Type B pancreatic cell (in vitro differentiated cells): ENCODE measurements around the gene MICAL2. TPM values are rescaled to one million over a fixed set of nuclear protein-coding genes. Genes with fewer than 3 reads are reported as not detected.

Source experiments
- DNase-seq: peaks from one replicate; pipeline ENCODE4 v3.0.0; 2021; ENCODE audit warnings: mixed read lengths; ENCODE audit not compliant: unreplicated experiment; ENCODE audit errors: extremely low spot score
- H3K27ac Mint-ChIP-seq: 2 replicates; pipeline ENCODE4 v1.8.0; 2021; ENCODE audit warnings: mild to moderate bottlenecking, mixed read lengths
- H3K27me3 Mint-ChIP-seq: 2 replicates; pipeline ENCODE4 v1.8.0; 2021; ENCODE audit warnings: mixed read lengths
- H3K36me3 Mint-ChIP-seq: 2 replicates; pipeline ENCODE4 v1.8.0; 2021; ENCODE audit warnings: mixed read lengths
- H3K4me1 Mint-ChIP-seq: one replicate; pipeline ENCODE4 v1.8.0; 2021; ENCODE audit warnings: mixed read lengths; ENCODE audit not compliant: unreplicated experiment
- H3K4me3 Mint-ChIP-seq: 2 replicates; pipeline ENCODE4 v1.8.0; 2021; ENCODE audit warnings: mild to moderate bottlenecking, mixed read lengths
- H3K9me3 Mint-ChIP-seq: 2 replicates; pipeline ENCODE4 v1.8.0; 2021; ENCODE audit warnings: mixed read lengths
- total RNA-seq: library from RNA; stranded (reverse); gene quantifications from 2 replicates; pipeline ENCODE4 v1.2.1, GENCODE V29; 2021; ENCODE audit warnings: low replicate concordance
- TF ChIP-seq, protein P1 (sequence below): fragments of 200-600 bp; sonication (generic); conservative IDR thresholded peaks from 2 replicates; pipeline ENCODE4 v1.5.0; 2021; ENCODE audit warnings: antibody characterized with exemption, mild to moderate bottlenecking

The MICAL2 gene
- total RNA-seq, 1 donor from 2014 or later: 38.0 TPM

DNA sequence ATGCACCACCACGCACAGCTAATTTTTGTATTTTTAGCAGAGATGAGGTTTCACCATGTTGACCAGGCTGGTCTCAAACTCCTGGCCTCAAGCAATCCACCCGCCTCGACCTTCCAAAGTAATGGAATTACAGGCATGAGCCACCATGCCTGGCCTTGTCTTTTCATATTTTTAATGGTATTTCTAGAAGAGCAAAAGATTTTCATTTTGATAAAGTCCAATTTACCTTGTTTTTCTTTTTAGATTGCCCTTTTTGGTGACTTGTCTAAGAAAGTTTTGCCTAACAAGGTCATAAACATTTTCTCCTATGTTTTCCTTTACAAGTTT is 45.5 kb upstream of the MICAL2 start:
- no peaks in the 10 kb centered on the region for H3K36me3 Mint-ChIP-seq

DNA sequence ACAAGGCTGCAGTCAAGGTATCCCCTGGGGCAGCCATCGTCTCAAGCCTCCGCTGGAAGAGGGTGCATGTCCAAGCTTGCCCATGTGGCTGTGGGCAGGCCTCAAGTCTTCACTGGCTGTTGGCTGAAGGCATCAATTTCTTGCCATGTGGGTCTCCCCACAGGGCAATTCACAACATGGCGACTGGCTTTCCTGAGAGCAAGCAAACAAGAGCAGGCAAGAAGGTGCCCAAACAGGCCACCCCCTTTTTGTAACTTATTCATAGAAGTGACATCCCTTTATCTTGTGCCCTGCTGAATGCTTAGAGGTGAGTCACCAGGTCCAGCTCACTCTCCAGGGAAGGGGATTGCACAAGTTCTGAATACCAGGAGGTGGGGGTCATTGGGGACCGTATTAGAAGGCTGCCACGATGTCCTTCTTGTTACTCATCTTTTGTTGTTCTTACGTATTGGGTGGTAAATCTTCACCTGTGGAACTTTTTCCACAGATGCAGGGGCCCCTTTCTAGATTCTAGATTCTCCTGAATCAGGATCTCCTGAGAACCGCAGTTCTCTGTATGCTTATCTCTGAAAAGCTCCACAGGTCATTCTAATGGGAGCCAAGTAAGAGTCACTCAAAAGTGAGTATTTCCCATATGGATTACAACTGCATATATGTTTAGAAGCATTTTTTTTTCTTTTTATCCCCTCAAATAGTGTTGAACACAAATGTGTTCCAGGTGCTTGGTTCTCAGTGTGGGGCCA is 44.2 kb upstream of the MICAL2 start:
- peak overlapping the region; percentile 53 for H3K4me3 Mint-ChIP-seq
- H3K9me3 Mint-ChIP-seq: peaks cover 8% of the 10 kb centered on the region
- DNase-seq: no peak
- TF ChIP-seq, protein P1, sequence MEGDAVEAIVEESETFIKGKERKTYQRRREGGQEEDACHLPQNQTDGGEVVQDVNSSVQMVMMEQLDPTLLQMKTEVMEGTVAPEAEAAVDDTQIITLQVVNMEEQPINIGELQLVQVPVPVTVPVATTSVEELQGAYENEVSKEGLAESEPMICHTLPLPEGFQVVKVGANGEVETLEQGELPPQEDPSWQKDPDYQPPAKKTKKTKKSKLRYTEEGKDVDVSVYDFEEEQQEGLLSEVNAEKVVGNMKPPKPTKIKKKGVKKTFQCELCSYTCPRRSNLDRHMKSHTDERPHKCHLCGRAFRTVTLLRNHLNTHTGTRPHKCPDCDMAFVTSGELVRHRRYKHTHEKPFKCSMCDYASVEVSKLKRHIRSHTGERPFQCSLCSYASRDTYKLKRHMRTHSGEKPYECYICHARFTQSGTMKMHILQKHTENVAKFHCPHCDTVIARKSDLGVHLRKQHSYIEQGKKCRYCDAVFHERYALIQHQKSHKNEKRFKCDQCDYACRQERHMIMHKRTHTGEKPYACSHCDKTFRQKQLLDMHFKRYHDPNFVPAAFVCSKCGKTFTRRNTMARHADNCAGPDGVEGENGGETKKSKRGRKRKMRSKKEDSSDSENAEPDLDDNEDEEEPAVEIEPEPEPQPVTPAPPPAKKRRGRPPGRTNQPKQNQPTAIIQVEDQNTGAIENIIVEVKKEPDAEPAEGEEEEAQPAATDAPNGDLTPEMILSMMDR: no peak
- H3K27ac Mint-ChIP-seq: peak overlapping the region; percentile 63
- no peaks in the 10 kb centered on the region for H3K27me3 Mint-ChIP-seq
- H3K36me3 Mint-ChIP-seq: no peaks in the 10 kb centered on the region
- H3K4me1 Mint-ChIP-seq: peaks cover 23% of the 10 kb centered on the region

More for the DNA sequence above, 45.5 kb upstream of the MICAL2 start:
- Mint-ChIP-seq H3K27me3 (no peaks in the 10 kb centered on the region), H3K4me3 (no peak overlapping the region), H3K4me1 (peaks cover 23% of the 10 kb centered on the region), H3K9me3 (peaks cover 8% of the 10 kb centered on the region), H3K27ac (no peak overlapping the region)
- TF ChIP-seq, protein P1: no peak
- DNase-seq: no peak

DNA sequence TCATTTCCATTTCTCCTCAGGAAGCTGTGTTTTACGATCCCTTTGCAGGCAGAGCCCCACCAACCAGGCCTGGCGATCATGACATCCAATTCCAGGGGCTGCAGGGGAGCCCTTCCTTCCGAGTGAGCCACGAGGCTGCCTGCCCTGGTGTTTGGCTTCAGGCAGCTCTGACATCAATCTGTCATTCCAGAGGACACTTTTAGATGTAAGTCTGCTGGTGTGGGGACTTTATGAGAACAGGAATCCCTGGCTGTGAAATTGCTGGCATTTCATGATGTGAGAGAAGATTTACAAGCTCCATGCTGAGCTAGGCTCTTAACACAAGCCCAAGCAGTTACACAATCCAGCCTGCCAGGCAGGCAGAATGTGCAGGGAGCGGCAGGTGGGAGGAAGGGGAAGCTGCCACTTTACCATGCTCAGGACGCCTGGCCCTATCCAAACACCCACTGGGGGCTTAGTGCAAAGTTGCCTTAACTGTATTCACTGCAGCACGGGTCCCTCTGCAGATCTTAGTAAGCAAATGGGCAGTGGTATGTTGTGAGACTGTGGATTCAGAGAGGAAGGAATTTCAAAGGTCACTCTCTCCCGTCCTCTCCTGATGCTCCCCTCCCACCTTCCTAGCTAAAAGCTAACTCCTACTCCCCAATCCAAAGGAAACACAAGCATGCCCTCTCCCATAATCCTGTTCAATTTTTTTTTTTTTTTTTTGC is 43.4 kb upstream of the MICAL2 start:
- H3K4me1 Mint-ChIP-seq: peaks cover 27% of the 10 kb centered on the region
- TF ChIP-seq, protein P1: no peak
- no peaks in the 10 kb centered on the region for H3K36me3 Mint-ChIP-seq
- H3K4me3 Mint-ChIP-seq: peak overlapping the region; percentile 53
- peaks cover 12% of the 10 kb centered on the region for H3K9me3 Mint-ChIP-seq
- DNase-seq: no peak
- peak overlapping the region; percentile 63 for H3K27ac Mint-ChIP-seq
- H3K27me3 Mint-ChIP-seq: no peaks in the 10 kb centered on the region

DNA sequence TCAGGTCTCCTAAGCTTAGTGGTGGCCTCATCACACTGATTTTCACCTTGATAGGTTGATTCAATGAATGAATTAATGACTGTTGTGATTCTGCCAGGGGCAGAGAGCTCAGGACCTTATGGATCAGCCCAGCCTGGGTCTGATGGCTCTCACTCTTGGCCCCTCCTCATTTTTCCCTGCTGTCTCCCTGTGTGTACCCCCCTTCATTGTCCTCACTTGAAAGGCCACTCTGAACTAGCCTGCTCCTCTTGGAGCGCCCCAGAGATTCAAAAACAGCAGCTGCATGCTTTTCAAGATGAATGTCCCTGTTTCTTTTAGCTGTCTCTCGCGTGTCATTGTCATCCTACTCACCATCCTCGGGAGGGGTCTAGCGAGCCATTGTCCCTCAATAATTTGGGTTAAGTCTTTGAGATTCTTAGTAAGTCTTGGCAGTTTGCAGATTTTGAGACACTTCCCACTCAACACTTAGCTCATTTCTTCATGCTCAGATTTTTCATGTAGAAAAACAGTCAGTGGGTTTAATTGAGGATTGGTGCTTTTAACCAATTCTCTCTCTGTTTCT is 42.5 kb upstream of the MICAL2 start:
- Mint-ChIP-seq H3K27ac (no peak overlapping the region), H3K27me3 (no peaks in the 10 kb centered on the region), H3K9me3 (peaks cover 12% of the 10 kb centered on the region), H3K36me3 (no peaks in the 10 kb centered on the region), H3K4me1 (peaks cover 27% of the 10 kb centered on the region), H3K4me3 (no peak overlapping the region)
- no peak for DNase-seq
- TF ChIP-seq, protein P1: no peak

DNA sequence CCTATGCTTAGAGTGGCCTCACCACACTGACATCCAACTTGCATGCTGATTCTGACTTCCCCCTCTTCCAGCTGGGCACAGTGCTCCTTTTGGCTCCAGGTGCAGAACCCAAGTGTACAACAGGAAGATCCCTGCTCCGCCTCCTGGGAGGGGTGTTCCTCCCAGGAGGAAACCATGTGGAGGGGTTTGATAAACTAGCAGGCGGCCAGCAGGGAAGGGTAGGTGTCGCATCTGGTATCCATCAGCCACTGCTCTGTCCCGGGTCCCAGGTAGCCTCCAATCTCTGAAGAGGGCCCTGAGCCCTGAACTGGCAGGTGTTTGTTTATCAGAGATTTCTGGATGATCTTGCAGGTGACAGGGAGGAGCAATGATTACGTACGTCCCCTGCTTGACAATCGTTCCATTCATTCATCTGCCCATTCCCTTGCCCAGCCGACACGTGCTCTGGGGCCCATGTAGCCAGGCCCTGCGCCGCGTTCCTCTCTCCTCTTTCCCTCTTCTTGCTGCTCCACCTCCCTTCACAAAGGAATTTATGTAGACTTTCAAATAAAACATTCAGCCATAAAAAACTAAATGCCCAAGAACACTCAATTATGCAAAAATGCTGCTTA is 41.2 kb upstream of the MICAL2 start:
- Mint-ChIP-seq H3K27ac (no peak overlapping the region), H3K36me3 (no peaks in the 10 kb centered on the region)
- TF ChIP-seq, protein P1: no peak

More for the DNA sequence above, 41.2 kb upstream of the MICAL2 start:
- DNase-seq: no peak
- H3K4me3 Mint-ChIP-seq: no peak overlapping the region
- peaks cover 27% of the 10 kb centered on the region for H3K4me1 Mint-ChIP-seq
- no peaks in the 10 kb centered on the region for H3K27me3 Mint-ChIP-seq
- peaks cover 9% of the 10 kb centered on the region for H3K9me3 Mint-ChIP-seq
